Measurements from ENCODE around the gene SLC7A6. TPM values are rescaled to one million over a fixed set of nuclear protein-coding genes. Genes with fewer than 3 reads are reported as not detected.

Gene SLC7A6
- polyA plus RNA-seq, 4 donors: 12.1 to 20.3 (median 14.8) TPM

DNA sequence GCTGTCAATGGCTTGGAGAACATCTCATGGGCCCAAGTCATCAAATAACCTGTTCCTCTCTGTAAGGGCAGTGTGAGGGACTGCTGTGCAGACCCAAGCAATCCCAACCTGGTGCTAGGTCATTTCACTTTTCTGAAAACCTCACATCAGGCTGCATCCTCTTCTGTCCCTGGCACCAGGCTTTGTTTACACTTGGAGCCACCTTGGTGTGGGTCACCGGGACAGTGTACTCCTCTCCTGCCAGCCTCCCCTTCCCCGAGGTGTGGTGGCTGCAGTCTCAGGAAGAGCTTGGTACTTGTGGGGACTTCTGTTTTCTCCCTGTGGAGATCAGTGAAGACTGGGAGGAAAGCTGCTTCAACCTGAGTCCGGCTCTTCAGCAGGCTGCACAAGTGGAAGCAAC lies 34.0 kb downstream of the SLC7A6 start:
- no peak for DNase-seq (ENCODE audit: low read depth in 4 of 4, low spot score in 2 of 4)

- DNase-seq (ENCODE audit: low read depth in 4 of 4, low spot score in 2 of 4): no peak
These were observed 34.7 kb downstream of the SLC7A6 start for GRCh38 chr16:68298907-68299561.

GRCh38 chr16:68299571-68300453 lies 35.5 kb downstream of the SLC7A6 start:
- DNase-seq (ENCODE audit: low read depth in 4 of 4, low spot score in 2 of 4): no peak

GRCh38 chr16:68300734-68301459 lies 36.6 kb downstream of the SLC7A6 start:
- DNase-seq (ENCODE audit: low read depth in 4 of 4, low spot score in 2 of 4): no peak

GRCh38 chr16:68306633-68307032 lies 42.3 kb downstream of the SLC7A6 start:
- no peak for DNase-seq (ENCODE audit: low read depth in 4 of 4, low spot score in 2 of 4)

DNA sequence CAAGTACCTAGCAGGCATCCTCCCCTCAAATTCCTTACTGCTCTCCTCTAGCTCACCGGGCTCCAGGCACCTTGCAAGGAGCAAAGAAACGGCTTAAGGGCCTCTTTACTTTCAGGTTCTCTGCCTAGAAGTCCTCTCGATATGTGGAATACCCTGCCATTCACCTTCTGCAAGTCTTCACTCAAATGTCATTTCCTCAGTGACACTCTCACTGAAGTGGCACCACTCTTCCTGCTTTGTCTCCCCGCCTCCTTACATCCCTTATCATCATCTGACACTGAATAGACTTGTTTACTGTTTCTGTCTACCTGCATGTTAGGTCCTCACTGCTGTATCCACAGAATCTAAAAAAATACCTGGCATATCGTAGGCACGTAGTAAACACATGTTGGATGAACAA lies 45.5 kb downstream of the SLC7A6 start:
- no peak for DNase-seq (ENCODE audit: low read depth in 4 of 4, low spot score in 2 of 4)

- DNase-seq (ENCODE audit: low read depth in 4 of 4, low spot score in 2 of 4): no peak
These were observed 46.1 kb downstream of the SLC7A6 start for GRCh38 chr16:68310437-68310773.

DNA sequence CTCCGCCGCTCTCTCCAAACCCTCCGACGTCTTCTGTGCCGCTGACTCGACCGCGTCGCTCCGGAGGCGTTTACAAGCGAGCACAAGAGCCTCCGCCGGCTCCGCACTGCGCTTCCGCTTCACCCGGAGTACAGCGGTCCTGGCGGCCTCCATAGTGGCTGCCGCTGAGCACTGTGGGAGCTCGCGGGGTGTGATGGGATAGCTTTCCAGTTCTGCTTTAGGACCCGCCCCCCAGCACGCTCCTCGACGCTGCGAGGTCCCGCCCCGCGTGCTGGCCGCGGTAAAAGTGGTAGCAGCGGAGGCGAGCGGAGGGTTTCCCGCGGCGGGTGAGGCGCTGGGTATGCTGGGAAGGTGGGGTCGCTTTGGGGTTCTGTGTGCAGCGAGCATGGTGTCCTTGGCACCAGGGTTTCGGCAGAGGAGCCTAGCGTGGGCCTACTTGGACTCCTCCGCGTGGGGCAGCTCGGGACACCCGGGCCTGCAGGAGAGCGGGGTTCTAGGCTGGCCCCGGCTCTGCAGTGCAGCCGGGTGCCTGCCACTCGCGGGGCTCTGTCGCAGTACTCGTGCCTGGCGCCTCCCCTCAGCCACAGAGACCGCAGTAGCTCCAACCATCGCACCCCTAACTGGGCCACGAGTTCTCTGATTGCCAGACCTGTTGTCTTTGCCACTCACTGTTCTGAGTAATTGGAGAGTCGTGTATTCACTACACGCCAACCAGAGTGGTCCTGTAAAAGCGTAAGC lies 46.6 kb downstream of the SLC7A6 start, which contains the start of the genes PRMT7 and SLC7A6OS:
TSS of gene PRMT7 (plus strand) at position 246 of the 738 bp plus-strand sequence. CDS start 4,961 bp downstream, outside the sequence.
TSS of gene SLC7A6OS (minus strand) at position 173 of the 738 bp plus-strand sequence. CDS start at position 153, 20 bp downstream.
- peak in 3 of 4 donors; percentile 69 to 86 (median 82) for DNase-seq (ENCODE audit: low read depth in 4 of 4, low spot score in 2 of 4)

GRCh38 chr16:68313116-68313515 lies 48.8 kb downstream of the SLC7A6 start:
- DNase-seq (ENCODE audit: low read depth in 4 of 4, low spot score in 2 of 4): no peak

DNA sequence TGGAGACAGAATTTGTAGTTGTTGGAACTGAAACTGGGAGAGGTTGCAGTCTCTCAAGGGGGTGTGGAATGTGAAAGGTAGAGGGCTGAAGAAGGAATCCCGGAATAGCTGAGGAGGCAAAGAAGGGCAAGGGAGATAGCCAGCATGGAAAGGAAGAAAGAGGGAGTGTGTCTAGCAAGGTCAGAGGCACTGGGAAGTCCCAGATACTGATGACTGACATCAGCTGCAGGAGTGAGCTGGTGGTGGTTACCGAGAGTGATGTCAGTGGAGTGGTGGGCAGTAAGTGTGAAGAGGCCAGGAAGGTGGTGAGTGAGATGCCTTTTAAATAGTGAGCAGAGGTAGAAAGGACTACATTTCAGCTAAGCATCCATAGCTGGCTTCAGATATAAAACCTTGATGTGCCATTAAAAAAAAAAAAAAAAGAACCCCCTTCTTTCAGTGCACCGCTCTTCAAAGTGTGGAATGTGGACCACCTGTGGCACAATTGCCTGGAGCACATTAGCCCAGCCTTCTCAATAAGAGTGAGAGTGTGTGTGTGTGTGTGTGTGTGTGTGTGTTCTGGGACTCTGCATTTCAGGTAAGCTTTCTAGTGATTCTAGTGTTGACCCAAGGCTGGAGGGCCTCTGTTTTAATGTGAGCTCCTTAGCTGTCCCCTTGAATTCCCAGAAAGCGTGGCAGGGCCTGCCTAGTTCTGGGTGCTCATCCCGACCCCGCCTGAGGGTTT lies 55.0 kb downstream of the SLC7A6 start:
- no peak for DNase-seq (ENCODE audit: low read depth in 4 of 4, low spot score in 2 of 4)

- no peak for DNase-seq (ENCODE audit: low read depth in 4 of 4, low spot score in 2 of 4)
These were observed 60.0 kb downstream of the SLC7A6 start for GRCh38 chr16:68324336-68324735.

DNA sequence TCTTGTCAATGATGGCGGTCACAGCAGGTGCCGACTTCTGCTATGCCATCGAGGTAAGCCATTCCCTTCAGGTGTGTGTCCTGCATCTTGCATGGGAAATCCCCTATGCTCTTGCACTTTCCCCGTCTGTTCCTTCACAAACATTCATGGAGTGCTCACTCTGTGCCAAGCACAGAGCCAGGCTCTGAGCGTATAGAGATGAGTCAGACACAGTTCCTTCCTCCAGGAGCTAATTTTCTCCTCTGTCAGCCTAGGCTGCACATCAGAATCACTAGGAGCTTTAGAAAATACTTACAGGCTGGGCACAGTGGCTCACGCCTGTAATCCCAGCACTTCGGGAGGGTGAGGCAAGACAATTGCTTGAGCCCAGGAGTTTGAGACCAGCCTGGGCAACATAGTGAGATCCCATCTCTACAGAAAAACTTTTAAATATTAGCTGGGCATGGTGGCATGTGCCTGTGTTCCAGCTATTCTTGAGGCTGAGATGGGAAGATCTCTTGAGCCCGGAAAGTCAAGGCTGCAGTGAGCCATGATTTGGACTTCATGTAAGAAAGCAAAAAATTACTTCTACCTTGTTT lies 60.5 kb downstream of the SLC7A6 start:
- DNase-seq (ENCODE audit: low read depth in 4 of 4, low spot score in 2 of 4): no peak

- peak in 2 of 4 donors; percentile 56 to 75 for DNase-seq (ENCODE audit: low read depth in 4 of 4, low spot score in 2 of 4)
These were observed 64.0 kb downstream of the SLC7A6 start for GRCh38 chr16:68328151-68328859.

DNA sequence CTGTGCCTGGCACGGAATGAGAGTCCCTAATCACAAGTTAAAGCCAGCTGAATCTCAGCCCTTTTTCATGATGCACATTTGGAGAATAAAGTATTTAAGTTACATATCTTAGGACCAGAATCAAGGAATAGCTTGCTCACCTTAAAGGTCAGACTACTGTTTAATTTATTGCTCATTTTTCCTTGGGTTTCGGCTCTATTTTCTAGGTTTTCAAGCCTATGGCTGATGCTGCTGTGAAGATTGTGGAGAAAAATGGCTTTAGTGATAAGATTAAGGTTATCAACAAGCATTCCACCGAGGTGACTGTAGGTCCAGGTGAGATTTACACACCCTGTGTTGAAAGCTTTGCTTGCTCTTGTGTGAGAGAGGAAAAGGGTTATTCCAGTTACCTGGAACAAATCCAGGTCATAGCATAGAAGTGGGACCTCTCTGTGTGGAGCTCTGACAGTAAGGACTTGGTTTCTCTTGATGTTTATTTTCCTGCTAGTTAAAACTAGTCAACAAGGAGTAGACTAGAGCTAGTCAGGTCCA lies 64.6 kb downstream of the SLC7A6 start:
- DNase-seq (ENCODE audit: low read depth in 4 of 4, low spot score in 2 of 4): no peak

GRCh38 chr16:68331879-68332410 lies 67.6 kb downstream of the SLC7A6 start:
- DNase-seq (ENCODE audit: low read depth in 4 of 4, low spot score in 2 of 4): no peak

DNA sequence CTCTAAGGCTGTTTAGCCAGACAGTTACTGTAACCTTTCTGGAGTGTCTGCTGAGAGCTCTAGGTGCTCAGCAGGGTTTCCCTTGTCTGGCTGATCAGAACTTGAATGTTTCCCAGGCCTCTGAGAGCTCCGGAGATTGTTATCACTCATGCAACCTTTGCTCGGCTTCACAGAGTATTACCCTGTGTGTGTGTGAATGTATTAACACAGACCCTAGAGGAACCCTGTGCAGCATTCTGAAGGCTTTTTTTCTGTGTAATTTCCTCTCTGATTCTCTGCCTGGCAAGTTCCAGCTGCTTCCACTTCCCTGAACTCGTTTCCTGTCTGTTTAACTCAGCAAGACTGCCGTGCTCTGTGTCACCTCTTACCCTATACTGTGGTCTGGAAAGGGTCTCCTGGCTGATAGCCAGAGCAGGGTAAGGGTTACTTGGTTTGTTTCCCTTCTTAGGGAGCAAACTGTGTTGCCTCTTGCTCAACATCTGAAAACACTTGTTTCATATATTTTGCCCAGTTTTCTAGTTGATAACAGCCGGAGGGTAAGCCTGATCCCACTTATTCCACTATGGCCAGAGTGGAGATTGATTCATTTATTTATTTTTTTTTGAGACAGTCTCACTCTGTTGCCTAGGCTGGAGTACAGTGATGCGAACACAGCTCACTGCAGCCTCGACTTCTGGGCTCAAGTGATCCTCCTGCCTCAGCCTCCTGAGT lies 68.2 kb downstream of the SLC7A6 start:
- DNase-seq (ENCODE audit: low read depth in 4 of 4, low spot score in 2 of 4): peak in 1 of 4 donors; percentile 44

DNA sequence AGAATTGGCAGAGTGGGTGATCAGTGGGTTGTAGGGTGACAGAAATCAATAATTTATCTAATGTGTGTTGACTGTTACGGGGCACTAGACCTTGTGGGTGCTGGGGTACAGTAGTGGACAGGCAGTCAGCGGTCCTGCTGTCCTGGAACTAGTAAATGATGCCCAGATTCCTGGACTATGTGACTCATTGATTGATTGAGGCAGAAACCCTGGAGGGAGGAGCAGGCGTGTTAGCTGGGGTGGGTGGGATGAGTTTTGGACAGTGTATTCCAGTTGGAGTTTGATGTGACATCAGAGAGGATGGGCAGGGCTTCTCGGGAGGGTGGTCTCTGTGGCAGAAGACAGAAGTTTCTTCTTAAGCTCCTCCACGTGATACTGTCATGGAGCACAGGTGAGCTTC lies 70.8 kb downstream of the SLC7A6 start:
- no peak for DNase-seq (ENCODE audit: low read depth in 4 of 4, low spot score in 2 of 4)

Measured in left renal cortex interstitium (tissue), 4 donors.